Amygdala (tissue), 56 donors: ENCODE results near the gene CDKN2AIP.
"Not testable (repeated sequence)": the region's sequence is repeated elsewhere in the genome, so short reads cannot be mapped to it uniquely, and the experiment has no call there.

Source experiments
- DNase-seq, 56 donors: peaks; one replicate each; lab custom pipeline; 2025; lab: John Stamatoyannopoulos, UW

CDKN2AIP gene

DNA sequence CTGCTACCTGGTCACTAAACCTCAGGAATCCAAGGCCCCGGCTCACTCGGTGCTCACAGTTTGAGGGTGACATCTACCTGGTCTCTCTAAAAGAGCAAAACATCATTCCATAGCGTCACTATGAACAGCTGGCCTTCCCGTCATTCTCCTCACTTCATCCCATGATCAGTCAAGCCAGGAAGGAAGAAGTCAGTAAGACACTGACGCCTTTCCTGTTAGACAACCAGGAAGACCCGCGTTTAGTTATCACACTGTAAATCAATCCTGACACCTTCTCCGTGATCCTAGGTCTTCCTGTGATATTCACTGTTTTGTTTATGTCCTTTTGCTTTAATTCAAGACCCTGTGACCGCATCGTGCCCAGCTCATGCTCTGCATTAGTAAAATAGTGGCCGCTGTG is 31.6 kb upstream of the CDKN2AIP start:
- no peak for DNase-seq

- DNase-seq = no peak
Measured at GRCh38 chr4:183413234-183414200, 30.9 kb upstream of the CDKN2AIP start.

GRCh38 chr4:183416879-183417755 is 27.3 kb upstream of the CDKN2AIP start:
- DNase-seq = no peak

GRCh38 chr4:183422962-183423631 is 21.3 kb upstream of the CDKN2AIP start:
- DNase-seq = no peak

DNA sequence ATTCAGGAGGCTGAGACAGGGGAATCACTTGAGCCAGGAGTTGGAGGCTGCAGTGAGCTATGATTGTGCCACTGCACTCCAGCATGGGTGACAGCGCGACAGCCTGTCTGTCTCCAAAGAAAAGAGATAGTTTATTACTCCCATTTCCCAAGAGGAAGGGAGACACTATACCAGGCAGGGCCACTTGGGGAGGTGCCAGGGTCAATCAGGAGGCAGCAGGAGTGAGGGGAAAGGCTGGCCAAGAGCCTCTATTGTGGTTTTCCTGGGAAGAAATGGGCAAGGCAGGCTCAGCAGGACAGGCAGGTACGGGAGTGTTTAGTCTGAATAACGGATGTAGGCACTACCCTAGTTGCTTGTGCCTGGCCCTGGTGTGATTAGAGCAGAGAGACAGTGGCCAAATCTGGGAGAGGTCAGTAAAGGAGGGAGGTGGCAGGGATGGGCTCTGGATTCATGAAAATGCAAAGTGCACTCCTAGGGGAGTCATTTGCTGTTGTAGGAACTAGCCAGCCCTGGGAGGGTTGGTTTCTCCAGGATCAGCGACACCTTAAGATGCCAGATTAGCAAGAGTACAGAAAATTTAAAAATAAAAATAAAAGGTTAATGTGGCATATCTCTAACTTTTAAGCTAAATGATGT is 20.2 kb upstream of the CDKN2AIP start:
- no peak for DNase-seq

- no peak for DNase-seq
Measured at GRCh38 chr4:183426507-183426906, 17.9 kb upstream of the CDKN2AIP start.

- no peak for DNase-seq
Measured at GRCh38 chr4:183429489-183429888, 14.9 kb upstream of the CDKN2AIP start.

DNA sequence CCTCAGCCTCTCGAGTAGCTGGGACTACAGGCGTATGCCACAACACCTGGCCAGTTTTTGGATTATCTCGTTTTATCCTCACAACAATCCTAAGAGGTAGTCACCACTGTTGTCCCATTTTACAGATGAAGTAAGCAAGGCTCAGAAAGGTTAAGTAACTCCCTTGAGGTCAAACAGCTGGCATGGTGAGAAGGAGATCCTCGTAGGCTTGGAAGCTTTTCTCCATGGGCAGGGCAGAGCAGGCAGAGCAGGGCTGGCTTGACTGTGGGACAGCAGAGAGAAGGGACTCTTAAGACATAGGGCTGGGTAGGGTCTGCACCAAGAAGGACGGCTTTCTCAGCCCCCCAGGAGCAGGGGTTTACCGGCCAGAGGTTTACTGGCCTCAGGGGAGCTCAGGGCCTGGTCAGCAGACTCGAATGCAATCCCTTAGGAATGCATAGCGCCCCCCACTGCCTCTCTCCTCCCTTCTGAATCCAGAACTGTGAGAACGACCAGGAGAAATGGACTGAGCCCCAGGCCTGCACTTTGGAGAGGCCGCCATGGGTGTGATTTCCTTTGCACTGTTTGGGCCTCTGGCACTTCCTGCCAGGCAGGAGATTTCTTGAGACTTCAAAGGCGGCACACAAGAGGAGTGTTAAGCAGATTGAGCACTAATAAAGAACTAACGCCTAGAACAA is 14.0 kb upstream of the CDKN2AIP start:
- DNase-seq = no peak

- no peak for DNase-seq
Measured at GRCh38 chr4:183430994-183431347, 13.5 kb upstream of the CDKN2AIP start.

DNA sequence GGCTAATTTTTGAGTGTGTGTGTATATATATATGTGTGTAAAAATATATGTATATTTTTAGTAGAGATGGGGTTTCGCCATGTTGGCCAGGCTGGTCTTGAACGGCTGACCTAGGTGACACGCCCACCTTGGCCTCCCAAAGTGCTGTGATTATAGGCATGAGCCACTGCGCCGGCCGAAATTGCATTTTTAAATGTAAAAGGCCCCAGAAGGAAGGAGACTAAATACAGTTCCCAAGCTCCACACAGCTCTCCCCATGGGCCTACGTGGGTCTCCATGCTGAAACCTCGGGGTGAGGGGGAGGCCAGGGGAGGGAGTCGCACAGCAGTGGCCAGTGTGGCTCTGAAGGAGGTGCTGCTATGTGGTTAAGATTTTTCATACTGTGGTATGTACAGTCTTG is 12.8 kb upstream of the CDKN2AIP start:
- no peak for DNase-seq

DNA sequence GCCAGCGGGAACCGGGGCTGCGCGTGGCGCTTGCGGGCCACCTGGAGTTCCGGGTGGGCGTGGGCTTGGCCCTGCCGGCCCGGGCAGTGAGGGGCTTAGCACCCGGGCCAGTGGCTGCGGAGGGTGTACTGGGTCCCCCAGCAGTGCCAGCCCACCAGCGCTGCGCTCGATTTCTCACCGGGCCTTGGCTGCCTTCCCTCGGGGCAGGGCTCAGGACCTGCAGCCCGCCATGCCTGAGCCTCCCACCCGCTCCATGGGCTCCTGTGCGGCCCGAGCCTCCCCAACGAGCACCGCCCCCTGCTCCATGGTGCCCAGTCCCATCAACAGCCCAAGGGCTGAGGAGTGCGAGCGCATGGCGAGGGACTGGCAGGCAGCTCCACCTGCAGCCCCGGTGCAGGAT is 11.3 kb upstream of the CDKN2AIP start:
- not testable (repeated sequence) for DNase-seq

DNA sequence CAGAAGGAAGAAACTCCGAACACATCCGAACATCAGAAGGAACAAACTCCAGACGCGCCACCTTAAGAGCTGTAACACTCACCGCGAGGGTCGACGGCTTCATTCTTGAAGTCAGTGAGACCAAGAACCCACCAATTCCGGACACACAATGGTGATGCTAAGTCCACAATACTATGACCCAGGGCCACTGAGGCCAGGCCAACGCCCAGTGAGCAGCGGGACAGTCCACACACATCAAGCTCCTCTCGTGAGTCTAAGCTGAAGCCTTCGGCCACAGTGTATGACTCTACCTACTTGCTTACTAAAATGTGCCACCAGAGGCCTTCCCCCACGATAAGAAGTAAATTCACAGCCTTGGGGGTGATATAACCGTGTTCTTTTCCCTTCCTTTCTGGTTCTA is 10.2 kb upstream of the CDKN2AIP start:
- DNase-seq = no peak

DNA sequence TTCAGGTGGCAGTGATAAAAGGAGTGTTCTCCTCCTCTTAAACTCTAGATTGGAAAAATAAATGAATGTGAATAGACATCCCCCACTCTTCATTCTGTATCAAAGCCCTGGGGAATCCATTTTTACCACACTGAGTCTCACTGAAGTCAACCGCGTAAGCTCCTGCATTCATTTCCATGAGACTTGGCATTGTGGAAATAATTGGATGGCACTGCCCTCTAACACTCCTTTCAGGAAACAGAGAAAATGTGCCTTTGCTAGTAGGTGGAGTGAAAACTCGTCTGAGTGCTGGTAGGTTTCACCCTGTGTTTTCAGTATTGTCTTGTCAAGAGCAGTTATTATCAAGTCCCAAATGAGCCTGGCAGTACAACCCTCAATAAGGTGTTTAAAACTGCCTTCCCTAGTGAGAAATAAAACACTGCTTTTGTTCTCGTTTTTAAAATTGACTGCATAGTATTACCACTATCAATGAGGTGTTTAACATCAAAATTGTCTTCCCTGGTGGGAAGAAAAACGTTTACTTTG is 9.7 kb upstream of the CDKN2AIP start:
- DNase-seq = no peak

- DNase-seq = no peak
Measured at GRCh38 chr4:183435803-183436202, 8.6 kb upstream of the CDKN2AIP start.

GRCh38 chr4:183436417-183436816 is 8.0 kb upstream of the CDKN2AIP start:
- no peak for DNase-seq

DNA sequence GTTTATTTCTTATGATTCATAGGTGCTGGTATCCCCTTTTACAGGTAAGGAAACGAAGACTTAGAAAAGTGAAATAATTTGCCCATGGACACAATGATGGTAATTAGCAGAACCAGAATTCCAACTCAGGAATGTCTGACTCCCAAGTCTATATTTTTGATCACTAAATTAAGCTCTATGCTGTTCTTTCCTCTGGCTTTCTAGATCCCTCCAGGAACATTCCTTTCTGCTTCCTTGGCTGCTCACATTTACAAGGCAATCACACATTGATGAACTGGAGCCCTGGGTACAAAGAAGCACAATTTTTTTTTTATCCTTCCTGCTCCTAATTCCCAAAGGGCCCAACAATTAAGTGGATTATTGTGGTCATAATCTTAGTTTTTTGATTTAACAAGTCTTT is 7.0 kb upstream of the CDKN2AIP start:
- no peak for DNase-seq

GRCh38 chr4:183438458-183439113 is 5.8 kb upstream of the CDKN2AIP start:
- no peak for DNase-seq

GRCh38 chr4:183441276-183441675 is 3.2 kb upstream of the CDKN2AIP start:
- DNase-seq = no peak

DNA sequence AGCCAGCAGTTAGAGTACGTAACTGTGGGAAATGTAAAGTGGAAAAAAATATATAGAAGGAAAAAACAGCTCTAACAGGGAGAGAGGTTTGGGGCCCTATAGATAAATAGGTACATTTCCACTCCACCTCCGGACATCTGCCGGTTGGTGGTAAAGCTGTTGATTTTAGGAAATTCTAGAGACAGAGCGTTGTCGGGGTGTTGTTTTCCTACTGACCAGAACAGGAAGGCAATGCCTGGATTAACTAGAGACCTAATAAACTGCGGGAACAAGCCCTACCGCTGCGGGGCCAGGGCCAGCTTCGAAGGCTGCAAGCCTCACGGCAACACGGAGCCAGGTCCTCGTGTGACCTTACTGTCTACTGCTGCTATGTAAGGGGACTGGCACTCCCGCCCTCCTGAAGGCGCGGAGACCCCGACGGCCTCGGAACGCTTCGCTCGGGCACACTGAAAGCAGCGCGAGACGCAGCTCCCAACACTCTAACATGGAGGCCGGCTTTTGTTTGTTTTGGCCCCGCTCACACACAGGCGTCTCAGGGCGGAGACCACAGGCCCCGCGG is 702 bp upstream of the CDKN2AIP start:
- peak in 27 of 56 donors; percentile 7 to 79 (median 53) for DNase-seq
